GM19193 (cell line): ENCODE data around the gene TBC1D16.

ENCODE experiments used
- POLR2A ChIP-seq: IDR thresholded peaks from 4 replicates; pipeline ENCODE4 v1.6.1; 2011; ENCODE audit not compliant: insufficient read depth, insufficient read length; ENCODE audit errors: extremely low read depth

The TBC1D16 gene

DNA sequence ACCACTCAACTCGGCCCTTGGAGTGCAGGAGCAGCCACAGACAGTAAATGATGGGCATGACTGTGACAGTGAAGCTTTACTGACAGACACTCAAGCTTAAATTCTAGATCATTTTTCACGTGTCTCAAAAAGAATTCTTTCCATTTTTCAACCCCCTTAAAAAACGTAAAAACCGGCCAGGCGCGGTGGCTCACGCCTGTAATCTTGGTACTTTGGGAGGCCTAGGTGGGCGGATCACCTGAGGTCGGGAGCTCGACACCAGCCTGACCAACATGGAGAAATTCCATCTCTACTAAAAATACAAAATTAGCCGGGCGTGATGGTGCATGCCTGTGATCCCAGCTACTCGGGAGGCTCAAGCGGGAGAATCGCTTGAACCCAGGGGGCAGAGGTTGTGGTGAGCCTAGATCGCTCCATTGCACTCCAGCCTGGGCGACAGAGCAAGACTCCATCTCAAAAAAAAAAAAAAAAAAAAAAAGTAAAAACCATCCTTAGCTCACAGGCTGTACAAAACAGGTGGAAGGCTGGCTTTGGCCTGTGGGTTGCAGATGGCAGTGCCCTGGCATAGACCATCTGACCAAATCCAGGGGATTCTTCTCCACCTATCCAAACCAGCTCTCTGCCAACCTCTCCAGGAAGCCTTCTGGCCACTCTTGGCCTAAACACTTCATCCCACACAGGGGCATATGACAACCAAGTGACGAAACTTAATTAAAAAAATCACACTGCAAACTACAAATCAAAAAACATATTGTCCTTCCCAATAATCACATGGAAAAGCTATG is 18.3 kb downstream of the TBC1D16 start:
- no peak for TF ChIP-seq POLR2A

DNA sequence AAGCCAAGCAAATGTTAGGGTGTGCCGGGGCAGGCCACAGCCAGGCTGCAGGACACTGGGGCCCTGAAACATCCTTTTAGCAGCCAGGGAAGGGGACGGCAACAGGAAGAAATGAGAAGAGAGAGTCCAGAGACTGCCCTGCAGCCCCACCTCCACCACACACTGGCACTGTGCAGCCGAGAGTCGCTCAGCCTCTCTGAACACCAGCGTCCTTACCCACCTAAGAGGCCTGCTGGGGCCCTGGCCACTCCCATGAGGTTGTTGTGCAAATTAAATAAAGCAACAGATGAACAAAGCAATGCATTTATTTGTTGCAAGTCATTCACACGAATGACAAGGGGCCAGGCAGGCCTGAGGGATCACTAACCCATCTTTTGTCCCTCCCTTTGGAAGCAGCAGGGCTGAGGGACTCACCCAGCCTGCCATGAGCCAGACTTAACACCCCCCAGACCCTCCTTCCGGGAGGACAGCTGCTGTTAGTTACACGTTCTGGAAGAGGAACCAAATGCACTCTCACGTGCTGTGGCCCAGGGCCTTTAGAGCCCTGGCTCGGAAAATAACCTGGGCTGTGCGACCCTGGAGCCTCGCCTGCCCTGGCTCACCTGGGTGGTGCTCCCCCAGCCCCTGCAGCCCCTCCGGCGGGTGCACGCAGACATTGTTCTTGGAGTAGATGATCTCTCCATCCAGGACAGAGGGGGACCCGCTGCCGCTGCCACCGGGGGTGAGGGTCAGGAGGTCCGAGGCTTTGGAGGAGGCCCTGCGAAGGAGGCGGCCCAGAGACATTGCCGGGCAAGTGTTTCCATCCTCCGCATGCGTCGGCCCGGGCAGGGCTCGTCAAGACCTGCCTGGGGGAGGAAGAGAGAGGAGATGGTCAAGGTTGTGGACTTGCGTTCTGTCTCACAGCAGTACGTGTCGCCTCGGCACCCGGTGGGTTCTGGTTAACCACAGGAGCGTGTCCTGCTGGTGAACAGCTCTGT is 22.6 kb downstream of the TBC1D16 start:
- TF ChIP-seq POLR2A = no peak

DNA sequence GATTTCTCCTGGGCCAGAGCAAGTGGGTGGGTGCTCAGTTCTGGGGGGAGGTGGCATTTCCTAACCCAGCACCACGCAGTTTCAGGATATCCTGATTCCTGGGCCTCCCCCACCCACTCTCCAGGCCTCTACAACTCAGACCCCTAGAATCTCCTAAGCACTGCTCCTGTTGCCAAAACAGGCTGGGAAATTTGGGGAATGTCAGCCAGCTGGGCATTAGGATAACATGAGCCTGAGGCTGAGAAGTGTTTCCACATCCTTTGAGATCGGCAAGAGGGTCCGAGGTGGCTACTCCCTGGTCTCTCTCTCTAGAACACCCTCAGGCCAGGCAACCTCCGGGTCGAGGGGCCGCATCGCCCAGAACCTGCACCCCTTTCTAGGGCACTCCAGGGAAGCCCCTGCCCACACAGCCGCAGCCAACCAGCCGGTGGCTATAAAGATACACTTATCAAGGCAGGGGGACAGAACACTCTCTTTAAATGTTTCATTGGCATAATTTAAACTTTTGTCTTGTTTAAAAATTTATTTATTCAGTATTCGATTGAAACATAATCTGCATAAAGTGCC is 23.6 kb downstream of the TBC1D16 start:
- no peak for TF ChIP-seq POLR2A

DNA sequence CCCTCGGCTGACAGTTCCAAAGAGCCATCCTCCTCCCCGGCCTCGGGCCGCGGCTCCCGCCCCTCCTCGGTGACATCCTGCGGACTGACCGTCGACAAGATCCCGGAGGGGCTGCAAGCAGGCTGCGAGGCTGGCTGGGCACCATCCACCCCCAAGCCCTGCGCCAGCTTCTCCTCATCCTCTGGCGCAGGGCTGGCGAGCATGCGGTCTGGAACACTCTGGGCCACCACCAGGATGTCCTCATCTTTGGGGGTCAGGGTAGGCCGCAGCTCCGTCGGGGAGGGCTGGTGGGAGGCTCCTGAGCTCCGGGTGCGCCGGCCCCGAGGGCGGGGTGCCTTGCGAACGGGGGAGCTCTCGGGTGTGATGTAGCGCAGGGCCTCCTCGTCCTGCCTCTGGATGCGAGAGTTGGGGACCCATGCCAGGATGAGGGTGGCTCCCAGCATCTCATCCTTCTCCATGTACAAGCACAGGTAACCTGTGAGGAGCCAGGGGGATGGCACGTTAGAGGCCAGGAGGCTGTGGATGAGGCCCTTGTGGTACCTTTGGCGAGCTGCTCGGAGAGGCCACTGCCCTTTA is 25.3 kb downstream of the TBC1D16 start:
- no peak for TF ChIP-seq POLR2A

DNA sequence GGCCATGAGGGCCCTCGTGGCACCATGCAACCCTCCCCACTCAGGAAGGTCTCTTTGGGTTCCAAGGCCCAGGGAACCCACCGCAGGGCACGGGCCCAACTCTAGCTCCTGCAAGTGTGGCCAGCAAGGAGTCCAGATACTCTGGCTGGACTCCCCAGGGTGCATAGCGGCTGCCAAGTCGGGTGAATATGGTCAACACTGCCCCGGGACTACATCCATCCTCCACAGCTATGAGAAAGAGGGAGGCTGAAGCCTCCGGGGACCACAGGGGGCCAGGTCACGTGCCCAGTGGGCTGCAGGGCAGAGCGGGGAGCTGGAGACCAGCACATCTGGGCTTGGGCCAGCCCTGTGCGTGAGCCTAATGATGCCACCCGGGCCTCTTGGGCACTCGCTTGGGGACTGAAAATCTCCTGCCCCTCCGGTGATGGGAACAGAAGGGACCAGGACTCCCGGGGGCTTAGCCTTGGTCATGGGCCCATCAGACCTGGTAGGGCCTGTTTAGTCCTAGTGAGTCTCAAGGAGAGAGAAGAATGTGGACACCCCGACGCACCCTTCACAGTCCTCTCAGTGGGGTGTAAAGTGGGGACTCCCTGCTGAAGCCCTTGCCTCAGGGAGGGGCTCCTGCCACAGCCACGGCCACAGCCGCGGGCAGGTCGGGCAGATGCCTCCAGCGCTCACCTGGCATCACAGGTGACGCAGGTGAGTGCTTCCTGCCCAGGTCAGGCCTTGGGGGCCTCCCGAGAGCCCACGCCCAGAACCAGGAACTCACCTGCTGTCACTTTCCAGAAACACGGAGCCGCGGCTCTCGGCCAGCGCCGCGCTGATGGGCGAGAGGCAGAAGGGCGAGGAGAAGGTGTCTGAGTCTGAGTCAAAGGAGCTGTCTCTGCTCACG is 26.0 kb downstream of the TBC1D16 start:
- no peak for TF ChIP-seq POLR2A

DNA sequence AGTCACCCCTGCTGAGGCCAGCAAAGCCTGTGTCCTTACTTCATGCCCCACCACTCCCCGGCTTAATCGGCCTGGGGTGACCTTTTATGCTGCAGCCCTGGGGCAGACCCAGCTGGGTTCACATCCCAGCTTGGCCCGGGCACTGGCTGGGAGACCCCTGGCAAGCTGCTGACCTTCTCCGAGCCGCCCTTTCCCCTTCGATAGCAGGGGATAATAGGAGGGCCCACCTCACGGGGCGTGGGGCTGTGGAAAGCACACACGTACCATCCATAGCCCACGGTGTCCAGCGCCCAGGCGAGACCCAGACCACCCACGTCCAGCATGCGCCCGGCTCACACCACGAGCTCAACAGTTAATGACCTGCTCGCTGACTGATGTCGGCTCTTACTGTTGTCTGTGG is 26.8 kb downstream of the TBC1D16 start:
- TF ChIP-seq POLR2A = no peak

DNA sequence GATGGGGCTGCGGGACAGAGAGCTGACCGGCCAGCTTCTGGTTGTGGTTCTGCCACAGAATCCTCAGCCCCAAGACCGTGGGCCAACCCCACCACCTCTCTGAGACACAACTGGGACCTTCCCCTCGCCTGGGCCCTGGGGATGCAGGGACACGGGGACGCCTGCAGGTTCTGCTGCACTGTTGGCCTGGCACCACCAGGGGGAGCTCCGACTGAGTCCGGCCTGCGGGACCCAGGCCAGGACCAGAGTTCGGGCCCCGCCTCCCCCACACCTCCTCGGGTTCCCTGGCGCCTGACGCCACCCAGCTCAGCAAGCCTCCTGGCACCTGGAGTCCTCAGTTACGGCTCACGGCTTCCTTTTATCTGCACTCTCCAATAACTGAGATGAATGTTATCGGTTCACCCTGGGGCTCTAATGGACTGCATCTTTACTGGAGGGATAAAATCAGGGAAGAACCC is 27.3 kb downstream of the TBC1D16 start:
- TF ChIP-seq POLR2A = no peak

DNA sequence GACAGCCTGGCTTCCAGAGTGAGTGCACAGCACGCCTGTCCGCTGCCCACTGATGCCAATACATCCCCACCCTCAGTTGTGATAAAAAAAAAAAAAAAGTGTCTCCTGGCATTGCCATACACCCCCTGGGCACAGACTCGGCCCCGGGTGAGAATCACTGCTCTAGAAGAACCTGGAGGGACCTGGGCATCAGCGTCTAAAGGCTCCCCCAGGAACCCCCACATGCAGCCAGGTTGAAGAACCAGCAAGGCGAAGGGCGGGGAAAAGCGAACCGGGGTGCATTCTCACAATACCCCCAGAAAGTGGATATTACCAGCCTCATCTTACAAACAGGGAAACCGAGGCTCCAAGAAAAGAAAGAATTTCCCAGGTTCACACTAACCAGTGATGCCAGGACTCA is 27.7 kb downstream of the TBC1D16 start:
- no peak for TF ChIP-seq POLR2A

DNA sequence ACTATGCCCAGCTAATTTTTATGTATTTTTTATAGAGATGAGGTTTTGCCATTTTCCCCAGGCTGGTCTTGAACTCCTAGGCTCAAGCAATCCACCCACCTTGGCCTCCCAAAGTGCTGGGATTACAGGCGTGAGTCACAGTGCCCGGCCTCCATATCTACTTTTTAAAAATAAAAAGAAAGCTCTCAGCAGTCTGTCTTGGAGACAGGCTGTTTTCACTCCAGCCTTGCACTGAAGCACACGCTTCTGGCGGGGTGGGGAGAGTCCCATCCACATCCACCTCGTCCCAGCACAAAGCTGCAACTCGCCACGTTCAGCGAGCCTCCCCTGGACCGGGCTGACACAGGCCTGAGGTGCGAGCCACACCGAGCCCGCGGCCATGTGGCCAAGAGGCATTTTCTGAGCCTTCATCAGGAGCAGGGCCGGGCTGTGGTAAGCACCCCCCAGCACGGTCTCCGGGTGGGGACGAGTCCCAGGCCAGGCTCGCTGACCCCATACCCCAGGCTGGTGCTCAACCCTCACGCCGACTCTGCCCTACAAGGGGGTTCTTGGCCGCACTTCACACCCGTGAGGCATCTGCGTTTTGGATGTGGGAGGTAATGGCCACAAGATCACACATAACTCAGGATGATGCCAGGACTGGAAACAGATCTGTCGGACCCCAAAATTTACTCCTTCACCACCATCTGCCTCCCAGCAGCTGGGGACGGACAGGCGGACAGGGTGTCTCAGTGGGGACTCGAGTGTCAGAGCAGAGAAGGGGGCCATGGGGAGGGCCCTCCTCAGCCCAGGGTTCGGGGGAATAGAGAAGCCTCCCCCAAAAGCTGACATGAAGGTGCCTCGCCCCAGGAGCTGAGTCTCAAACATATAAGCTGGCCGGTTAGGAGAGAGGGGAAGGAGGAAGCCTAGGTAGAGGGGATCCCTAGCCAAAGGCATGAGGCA is 28.6 kb downstream of the TBC1D16 start:
- no peak for TF ChIP-seq POLR2A

DNA sequence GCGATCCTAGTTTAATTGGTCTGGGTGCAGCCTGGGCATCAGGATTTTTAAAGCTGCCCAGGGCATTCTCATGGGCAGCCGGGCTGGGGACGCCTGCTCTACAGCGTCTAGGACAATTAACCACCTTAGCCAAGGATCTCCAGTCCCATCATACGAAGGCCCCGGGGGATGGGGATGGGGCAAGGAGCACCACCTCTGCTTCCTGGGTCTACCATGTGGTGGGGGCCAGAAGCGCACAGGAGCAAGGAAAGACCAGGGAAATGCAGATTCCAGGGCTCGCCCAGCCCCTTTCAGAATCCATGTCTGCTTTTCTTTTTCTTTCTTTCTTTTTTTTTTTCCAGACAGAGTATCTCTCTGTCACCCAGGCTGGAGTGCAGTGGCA is 29.3 kb downstream of the TBC1D16 start:
- no peak for TF ChIP-seq POLR2A

DNA sequence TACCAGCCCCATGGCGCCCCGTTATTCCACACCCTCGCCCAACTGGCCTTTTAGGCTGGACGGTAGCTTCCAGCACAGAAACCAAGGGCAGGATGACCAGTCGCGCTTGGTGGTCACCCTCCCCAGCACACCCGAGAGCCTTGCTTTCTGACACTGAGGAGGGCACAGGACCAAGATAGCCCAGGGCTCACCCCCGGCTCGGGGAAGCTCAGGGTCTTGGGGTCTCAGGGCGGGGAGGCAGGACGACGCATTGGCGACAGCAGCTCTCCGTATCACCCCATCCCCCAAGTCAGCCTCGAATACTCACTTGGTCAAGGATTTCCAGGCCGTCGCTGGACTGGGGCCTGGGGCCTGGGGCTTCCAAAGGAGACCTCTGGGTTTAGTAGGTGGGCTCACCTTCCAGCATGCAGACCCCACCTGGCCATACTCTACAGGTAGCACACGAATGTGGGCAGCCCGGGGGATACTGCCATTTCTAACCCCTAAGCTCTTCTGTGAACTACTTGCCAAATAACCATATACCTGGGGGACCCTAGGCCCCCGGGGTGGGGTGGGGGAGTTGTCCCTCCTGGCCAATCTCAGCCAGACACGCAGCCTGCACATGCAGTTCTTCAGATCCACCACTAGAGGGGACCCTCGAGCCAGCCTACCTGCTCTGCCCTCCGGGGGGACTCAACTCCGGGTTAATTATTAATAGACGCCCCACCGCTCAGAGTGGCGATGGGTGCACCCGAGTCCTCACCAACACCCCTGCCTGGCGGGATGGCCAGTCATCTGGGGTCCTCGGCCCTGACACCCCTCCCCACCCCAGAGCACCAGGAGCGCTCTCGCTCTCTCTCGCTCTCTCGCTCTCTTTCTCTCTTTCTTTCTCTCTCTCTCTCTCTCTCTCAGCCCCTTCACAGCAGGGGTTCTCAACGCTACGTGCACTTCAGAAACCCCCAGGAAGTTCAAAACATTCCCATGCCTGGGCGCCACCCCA is 30.0 kb downstream of the TBC1D16 start:
- no peak for TF ChIP-seq POLR2A

DNA sequence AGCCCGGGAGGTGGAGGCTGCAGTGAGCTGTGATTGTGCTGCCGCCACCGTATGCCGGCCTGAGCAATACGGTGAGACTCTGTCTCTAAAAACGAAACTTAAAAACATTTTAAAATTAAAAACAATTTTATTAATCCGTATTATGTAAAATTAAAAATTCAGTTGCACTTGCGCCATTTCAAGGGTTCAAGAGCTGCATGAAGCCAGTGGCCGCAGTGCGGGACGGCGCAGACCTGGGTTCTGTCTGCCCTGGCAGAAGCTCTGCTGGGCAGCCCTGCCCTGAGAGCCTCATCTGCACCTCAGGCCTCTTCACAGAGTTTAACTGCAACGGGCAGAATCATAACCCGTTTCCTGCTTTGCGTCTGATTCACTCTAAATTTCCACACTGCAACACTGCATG is 31.7 kb downstream of the TBC1D16 start:
- no peak for TF ChIP-seq POLR2A

DNA sequence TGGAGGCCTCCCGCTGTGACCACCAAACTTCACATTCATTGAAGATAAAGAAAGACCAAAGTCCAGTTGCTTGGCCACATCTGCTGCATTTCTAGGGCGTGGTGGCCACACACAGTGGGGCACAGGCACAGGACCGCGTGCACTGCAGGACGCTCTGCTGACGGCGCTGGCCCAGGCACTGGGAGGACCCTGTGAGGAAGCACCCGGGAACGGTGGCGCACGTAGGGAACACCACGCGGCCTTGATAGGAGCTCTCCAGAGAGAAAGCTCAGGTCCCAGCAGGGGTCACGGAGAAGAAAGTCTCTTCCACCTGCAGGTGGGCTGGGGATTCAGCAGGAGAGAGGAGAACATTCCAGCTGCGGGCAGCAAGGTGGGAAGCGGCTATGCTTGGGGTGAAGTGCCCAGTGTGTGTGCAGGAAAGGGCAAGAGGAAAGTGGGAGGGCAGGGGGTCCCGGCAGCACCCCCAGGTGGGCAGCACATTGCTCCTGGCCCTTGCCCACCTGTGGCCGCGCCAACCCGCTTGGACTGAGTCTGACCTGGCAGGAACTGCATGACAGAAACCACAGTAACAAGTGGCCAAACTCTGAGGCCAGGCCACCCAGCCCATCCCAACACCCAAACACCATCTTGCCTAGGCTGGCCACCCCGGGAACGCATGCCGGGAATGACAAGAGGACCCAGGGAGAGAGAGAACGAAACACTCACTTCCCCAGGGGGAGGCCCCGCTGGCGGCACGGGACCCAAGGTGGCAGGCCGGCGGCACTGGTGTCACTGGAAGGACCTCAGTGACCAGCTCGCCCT is 32.8 kb downstream of the TBC1D16 start:
- no peak for TF ChIP-seq POLR2A
